Ovary (tissue), 3 donors: Measurements from ENCODE around the gene DYRK3.

ENCODE experiments used
- EP300 ChIP-seq: sonication (generic); formaldehyde crosslinking; IDR thresholded peaks from one replicate; pipeline ENCODE4 v1.6.1; 2017; ENCODE audit warnings: antibody characterized with exemption
- TF ChIP-seq, protein P1 (sequence below), 3 donors: fragments of 450-650 bp in 2 of 3; fragments of 200-600 bp in 1 of 3; IDR thresholded peaks; one replicate each; pipeline versions ENCODE4 v1.5.1 to v1.8.0; 2016 to 2022; ENCODE audit warnings: antibody characterized with exemption in 3 of 3, mild to moderate bottlenecking in 1 of 3
- donor health status: DM: no; HTN: no; CAD: no.

DNA sequence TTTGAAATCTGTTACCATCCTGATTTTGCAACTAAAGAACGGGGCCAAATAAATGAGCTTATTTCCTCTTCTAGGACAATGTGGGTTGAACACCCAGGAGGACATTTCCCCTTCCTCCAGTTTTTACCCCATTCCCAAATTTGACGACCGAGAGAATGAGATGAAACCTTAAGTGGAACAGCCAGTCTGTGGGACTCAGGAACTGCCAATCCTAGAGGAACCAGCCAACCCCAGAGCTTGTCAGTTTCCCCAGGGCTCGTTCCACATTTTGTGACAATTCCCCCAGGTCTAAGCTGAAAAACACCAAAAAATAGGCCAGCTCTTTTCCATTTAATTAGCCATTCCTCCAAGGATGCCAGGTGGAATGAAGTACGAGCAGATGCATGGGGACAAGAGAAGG lies 28.0 kb downstream of the DYRK3 start:
- TF ChIP-seq, protein P1, sequence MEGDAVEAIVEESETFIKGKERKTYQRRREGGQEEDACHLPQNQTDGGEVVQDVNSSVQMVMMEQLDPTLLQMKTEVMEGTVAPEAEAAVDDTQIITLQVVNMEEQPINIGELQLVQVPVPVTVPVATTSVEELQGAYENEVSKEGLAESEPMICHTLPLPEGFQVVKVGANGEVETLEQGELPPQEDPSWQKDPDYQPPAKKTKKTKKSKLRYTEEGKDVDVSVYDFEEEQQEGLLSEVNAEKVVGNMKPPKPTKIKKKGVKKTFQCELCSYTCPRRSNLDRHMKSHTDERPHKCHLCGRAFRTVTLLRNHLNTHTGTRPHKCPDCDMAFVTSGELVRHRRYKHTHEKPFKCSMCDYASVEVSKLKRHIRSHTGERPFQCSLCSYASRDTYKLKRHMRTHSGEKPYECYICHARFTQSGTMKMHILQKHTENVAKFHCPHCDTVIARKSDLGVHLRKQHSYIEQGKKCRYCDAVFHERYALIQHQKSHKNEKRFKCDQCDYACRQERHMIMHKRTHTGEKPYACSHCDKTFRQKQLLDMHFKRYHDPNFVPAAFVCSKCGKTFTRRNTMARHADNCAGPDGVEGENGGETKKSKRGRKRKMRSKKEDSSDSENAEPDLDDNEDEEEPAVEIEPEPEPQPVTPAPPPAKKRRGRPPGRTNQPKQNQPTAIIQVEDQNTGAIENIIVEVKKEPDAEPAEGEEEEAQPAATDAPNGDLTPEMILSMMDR (IDR thresholded peaks at IDR 0.05): no peak
- TF ChIP-seq EP300: no peak
